Lung (tissue), 12 donors: ENCODE data around the gene DPYSL4. TPM values are rescaled to one million over a fixed set of nuclear protein-coding genes. Genes with fewer than 3 reads are reported as not detected.

Experiments used
- ATAC-seq: fragments of 200-7000 bp; cut with Tn5 transposase; one replicate; pipeline ENCODE4 v1.9.1; 2020; ENCODE audit warnings: moderate number of reproducible peaks; ENCODE audit not compliant: insufficient read depth, low FRiP score
- DNase-seq, 3 donors: peaks; one replicate each; pipeline ENCODE4 v3.0.0-alpha.2; 2013 to 2017
- H3K27ac ChIP-seq, 2 donors: one replicate each; pipeline ENCODE4 v1.5.1; 2013; ENCODE audit warnings: mild to moderate bottlenecking in 2 of 2, moderate library complexity in 2 of 2, control low read depth in 1 of 2, inconsistent platforms in 1 of 2, low read depth in 1 of 2, low read length in 1 of 2
- H3K27me3 ChIP-seq, 3 donors: one replicate each; pipeline ENCODE4 v1.5.1; 2013; ENCODE audit warnings: low read length in 2 of 3; ENCODE audit not compliant: control insufficient read depth in 3 of 3, insufficient read depth in 3 of 3
- H3K36me3 ChIP-seq, 4 donors: one replicate each; pipeline ENCODE4 v1.5.1; 2013; ENCODE audit warnings: low read length in 4 of 4, mild to moderate bottlenecking in 1 of 4, moderate library complexity in 1 of 4; ENCODE audit not compliant: control insufficient read depth in 4 of 4, insufficient read depth in 4 of 4
- H3K4me1 ChIP-seq, 5 donors: one replicate each; pipeline ENCODE4 v1.5.1; 2013; ENCODE audit warnings: low read length in 5 of 5, mild to moderate bottlenecking in 2 of 5, moderate library complexity in 1 of 5; ENCODE audit not compliant: control insufficient read depth in 5 of 5, insufficient read depth in 5 of 5
- H3K4me3 ChIP-seq: one replicate; pipeline ENCODE4 v1.5.1; 2013; ENCODE audit warnings: mild to moderate bottlenecking, control low read depth, moderate library complexity
- H3K9ac ChIP-seq, 2 donors: one replicate each; pipeline ENCODE4 v1.5.1; 2013; ENCODE audit warnings: low read length in 2 of 2, control low read depth in 1 of 2; ENCODE audit not compliant: insufficient read depth in 1 of 2
- H3K9me3 ChIP-seq, 4 donors: one replicate each; pipeline ENCODE4 v1.5.1; 2013; ENCODE audit warnings: low read length in 3 of 4, mild to moderate bottlenecking in 1 of 4, moderate library complexity in 1 of 4; ENCODE audit not compliant: control insufficient read depth in 4 of 4, insufficient read depth in 3 of 4
- WGBS, 2 donors: extraction: QIAGEN DNeasy Blood & Tissue Kit; methylation state at CpG; one replicate each; pipeline ENCODE4 v1.1.7; 2013; 5-methylcytosine and 5-hydroxymethylcytosine counted together
- polyA plus RNA-seq, 2 donors: library from polyadenylated mRNA; stranded (reverse); fragments of 200-250 nt; gene quantifications; one replicate each; pipeline ENCODE4 v1.2.1, GENCODE V29; 2013
- total RNA-seq, 2 donors: library from RNA; depleted of rRNA in 1 of 2; stranded (reverse); fragments of >200 nt in 1 of 2; gene quantifications; one replicate each; pipeline ENCODE4 v1.2.1, GENCODE V29; 2014 to 2021
- TF ChIP-seq, protein P1 (sequence below): IDR thresholded peaks from 2 replicates; pipeline ENCODE4 v1.5.1; 2012; ENCODE audit warnings: mild to moderate bottlenecking; ENCODE audit errors: control extremely low read depth, extremely low read depth
- donor health status: control.
- donor health status: control.
- donor health status: Bipolar disorder and iron deficiency.
- donor health status: healthy.
- donor health status: DM: yes; HTN: yes; CAD: no.

Gene DPYSL4
- total and polyA plus RNA-seq, 4 donors, result 0.33 to 1.5 (median 1.3) TPM

DNA sequence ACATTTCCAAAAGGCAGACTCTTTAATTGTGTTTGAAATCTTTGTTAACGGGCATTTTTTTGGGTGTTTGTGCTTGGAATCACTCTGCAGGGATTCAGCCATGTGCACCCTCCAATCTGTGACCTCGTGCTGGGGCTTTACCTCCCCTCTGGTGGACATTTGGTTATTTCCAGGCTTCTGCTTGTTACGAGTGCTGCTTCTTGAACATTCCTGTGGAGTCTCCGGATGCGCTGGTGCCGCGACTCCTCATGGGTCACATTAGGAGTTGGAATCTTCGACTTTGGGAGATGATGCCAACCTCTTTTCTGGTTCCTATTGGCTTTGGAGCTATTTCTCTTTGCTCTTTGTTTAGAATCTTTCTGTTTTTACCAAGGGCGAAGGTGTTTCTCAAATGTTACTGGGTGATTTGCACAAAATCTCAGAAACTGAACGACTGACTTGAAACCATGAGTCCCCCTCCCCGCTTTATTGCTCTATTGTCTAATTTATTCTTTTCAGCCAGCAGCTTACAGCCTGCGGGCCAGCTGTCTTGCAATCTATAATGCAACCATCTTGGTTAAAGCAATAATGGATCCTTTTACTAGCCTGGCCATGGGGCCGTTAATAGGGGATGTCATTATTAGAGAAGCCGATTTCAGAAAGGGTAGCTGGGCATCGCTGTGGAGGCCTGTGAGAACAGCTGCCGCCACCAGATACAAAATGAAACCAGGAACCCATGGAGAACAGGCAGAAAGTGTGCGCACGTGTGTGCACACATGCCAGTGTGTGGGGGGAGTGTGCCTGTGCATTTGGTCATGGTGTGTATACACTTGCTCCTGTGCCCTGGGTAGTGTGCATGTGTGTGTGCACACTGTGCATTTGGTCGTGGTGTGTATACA, 9.9 kb upstream of the DPYSL4 start:
- 70 to 71% methylated on average over 19 of the region's 19 CpGs for WGBS, 2 donors
- Histone ChIP-seq H3K36me3 (no peaks in the 10 kb centered on the region), H3K4me1 (no peaks in the 10 kb centered on the region), H3K27ac (no peak overlapping the region), H3K9ac (no peak overlapping the region), H3K9me3 (peaks cover 0 to 7% (median 0%) of the 10 kb centered on the region in 4 donors), H3K4me3 (no peak overlapping the region), H3K27me3 (peaks cover 13 to 34% (median 33%) of the 10 kb centered on the region in 3 donors)
- ATAC-seq, result no peak
- no peak for DNase-seq
- TF ChIP-seq, protein P1, sequence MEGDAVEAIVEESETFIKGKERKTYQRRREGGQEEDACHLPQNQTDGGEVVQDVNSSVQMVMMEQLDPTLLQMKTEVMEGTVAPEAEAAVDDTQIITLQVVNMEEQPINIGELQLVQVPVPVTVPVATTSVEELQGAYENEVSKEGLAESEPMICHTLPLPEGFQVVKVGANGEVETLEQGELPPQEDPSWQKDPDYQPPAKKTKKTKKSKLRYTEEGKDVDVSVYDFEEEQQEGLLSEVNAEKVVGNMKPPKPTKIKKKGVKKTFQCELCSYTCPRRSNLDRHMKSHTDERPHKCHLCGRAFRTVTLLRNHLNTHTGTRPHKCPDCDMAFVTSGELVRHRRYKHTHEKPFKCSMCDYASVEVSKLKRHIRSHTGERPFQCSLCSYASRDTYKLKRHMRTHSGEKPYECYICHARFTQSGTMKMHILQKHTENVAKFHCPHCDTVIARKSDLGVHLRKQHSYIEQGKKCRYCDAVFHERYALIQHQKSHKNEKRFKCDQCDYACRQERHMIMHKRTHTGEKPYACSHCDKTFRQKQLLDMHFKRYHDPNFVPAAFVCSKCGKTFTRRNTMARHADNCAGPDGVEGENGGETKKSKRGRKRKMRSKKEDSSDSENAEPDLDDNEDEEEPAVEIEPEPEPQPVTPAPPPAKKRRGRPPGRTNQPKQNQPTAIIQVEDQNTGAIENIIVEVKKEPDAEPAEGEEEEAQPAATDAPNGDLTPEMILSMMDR, result no peak

DNA sequence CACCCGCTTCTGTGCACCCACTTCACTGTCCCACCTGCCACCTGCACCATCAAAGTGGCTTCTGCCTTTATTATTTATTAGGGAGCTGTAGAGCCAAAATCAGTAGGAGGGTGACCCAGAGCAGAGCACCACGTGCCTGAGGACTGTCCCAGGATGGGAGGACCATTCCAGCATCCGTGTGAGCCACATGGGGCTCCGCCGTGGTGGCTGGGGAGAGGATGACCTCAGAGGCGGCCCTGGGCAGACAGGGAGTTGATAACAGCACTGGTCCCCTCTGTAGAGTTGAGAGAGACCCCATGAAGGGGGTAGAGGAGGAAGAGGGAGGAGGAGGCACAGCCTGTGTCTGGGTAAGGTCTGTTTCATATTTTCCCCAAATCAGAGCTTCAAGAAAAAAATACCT, 8.7 kb upstream of the DPYSL4 start:
- Histone ChIP-seq H3K4me3 (no peak overlapping the region), H3K27me3 (peaks cover 14 to 41% (median 36%) of the 10 kb centered on the region in 3 donors), H3K9ac (no peak overlapping the region), H3K36me3 (no peaks in the 10 kb centered on the region), H3K9me3 (peaks cover 0 to 10% (median 0%) of the 10 kb centered on the region in 4 donors), H3K4me1 (no peaks in the 10 kb centered on the region), H3K27ac (no peak overlapping the region)
- WGBS, 2 donors, result 69 to 81% methylated on average over 6 of the region's 6 CpGs
- no peak for ATAC-seq
- DNase-seq, result no peak
- TF ChIP-seq, protein P1, result no peak

DNA sequence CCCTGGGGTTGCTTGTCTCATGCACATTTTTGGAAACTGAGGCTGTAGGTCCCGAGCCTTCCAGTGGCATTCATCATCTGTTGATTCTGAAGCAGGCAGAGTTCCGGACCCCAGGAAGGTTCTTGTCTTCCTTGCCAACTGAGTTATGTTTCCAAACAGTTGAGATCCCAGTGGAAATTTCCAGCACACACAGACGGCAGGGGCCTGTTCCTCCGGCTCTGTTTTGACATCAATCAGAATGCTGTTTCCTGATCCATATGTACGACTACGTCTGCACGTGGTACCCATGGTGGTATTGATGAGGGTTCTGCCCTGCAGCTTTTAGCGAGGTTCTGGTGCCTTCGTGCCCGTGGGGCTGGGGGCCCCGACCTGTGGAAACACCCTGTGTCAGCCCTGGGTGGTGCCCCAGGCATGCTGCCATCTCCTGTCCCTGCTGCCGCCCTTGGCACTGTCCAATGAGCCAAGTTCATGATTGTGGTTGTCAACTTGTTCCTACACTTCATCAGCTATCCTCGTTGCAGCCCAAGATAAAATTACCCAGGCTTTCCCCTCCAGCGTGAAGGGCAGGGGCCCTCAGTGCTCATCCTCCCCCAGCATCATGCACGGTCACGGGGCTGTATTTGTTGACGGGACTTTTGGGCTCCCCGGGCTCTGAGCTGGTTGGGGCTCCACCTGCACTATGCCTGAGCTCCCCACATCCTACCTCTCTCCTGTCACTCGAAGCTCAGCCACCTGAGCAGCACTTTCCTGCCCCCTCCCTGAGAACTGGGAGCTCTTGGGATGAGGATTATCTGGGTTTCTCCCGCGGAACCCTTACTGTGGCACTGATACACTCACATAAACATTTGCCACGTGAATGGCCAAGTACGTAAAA, 7.8 kb upstream of the DPYSL4 start:
- no peak for DNase-seq
- H3K27me3 ChIP-seq, result peaks cover 14 to 47% (median 43%) of the 10 kb centered on the region in 3 donors

More for the DNA sequence above, 7.8 kb upstream of the DPYSL4 start:
- H3K9me3 ChIP-seq, result peaks cover 0 to 10% (median 0%) of the 10 kb centered on the region in 4 donors
- H3K4me1 ChIP-seq, result no peaks in the 10 kb centered on the region
- no peak overlapping the region for H3K9ac ChIP-seq
- WGBS, 2 donors, result 77% methylated on average over 23 of the region's 23 CpGs
- no peak overlapping the region for H3K27ac ChIP-seq
- TF ChIP-seq, protein P1, result no peak
- no peaks in the 10 kb centered on the region for H3K36me3 ChIP-seq
- no peak overlapping the region for H3K4me3 ChIP-seq
- ATAC-seq, result no peak
